C1 segment of cervical spinal cord (tissue), 14 donors: ENCODE measurements around the gene SMYD3.

Experiments
- DNase-seq, 14 donors: peaks; one replicate each; lab custom pipeline; 2025; lab: John Stamatoyannopoulos, UW

SMYD3 gene

GRCh38 chr1:246110343-246111219 lies 396.5 kb downstream of the SMYD3 start:
- no peak for DNase-seq

GRCh38 chr1:246108278-246108925 lies 398.7 kb downstream of the SMYD3 start:
- no peak for DNase-seq

- no peak for DNase-seq
These were observed 399.4 kb downstream of the SMYD3 start for GRCh38 chr1:246107516-246108277.

- no peak for DNase-seq
These were observed 400.7 kb downstream of the SMYD3 start for GRCh38 chr1:246106342-246106763.

- DNase-seq: no peak
These were observed 402.2 kb downstream of the SMYD3 start for GRCh38 chr1:246104927-246105326.

GRCh38 chr1:246099570-246099969 lies 407.5 kb downstream of the SMYD3 start:
- DNase-seq: no peak

GRCh38 chr1:246096356-246096755 lies 410.7 kb downstream of the SMYD3 start:
- DNase-seq: no peak

- no peak for DNase-seq
These were observed 411.6 kb downstream of the SMYD3 start for GRCh38 chr1:246095443-246095842.

GRCh38 chr1:246093230-246093629 lies 413.8 kb downstream of the SMYD3 start:
- no peak for DNase-seq

- no peak for DNase-seq
These were observed 414.9 kb downstream of the SMYD3 start for GRCh38 chr1:246092136-246092535.

- DNase-seq: no peak
These were observed 415.6 kb downstream of the SMYD3 start for GRCh38 chr1:246091477-246091876.

- DNase-seq: no peak
These were observed 420.9 kb downstream of the SMYD3 start for GRCh38 chr1:246086191-246086590.

GRCh38 chr1:246083416-246083815 lies 423.7 kb downstream of the SMYD3 start:
- no peak for DNase-seq

- no peak for DNase-seq
These were observed 425.0 kb downstream of the SMYD3 start for GRCh38 chr1:246081856-246082668.

- DNase-seq: no peak
These were observed 425.9 kb downstream of the SMYD3 start for GRCh38 chr1:246081138-246081702.

- no peak for DNase-seq
These were observed 427.0 kb downstream of the SMYD3 start for GRCh38 chr1:246080031-246080430.

GRCh38 chr1:246078888-246079252 lies 428.2 kb downstream of the SMYD3 start:
- no peak for DNase-seq

GRCh38 chr1:246078126-246078887 lies 428.8 kb downstream of the SMYD3 start:
- DNase-seq: no peak

GRCh38 chr1:246077476-246077875 lies 429.6 kb downstream of the SMYD3 start:
- no peak for DNase-seq

- peak in 1 of 14 donors; percentile 1 for DNase-seq
These were observed 432.7 kb downstream of the SMYD3 start for GRCh38 chr1:246074421-246074820.
